K562 (cell line): ENCODE data around the gene HCRTR1. TPM values are rescaled to one million over a fixed set of nuclear protein-coding genes. Genes with fewer than 3 reads are reported as not detected.
A peak's percentile ranks its signal among the peaks of the same experiment; 100 is the strongest.

ENCODE experiments used
- ARID4B ChIP-seq: sonication (generic); formaldehyde crosslinking; IDR thresholded peaks from 2 replicates; pipeline ENCODE4 v1.8.0; 2022; ENCODE audit warnings: mild to moderate bottlenecking, missing genetic modification reagents
- BHLHE40 ChIP-seq: IDR thresholded peaks from 2 replicates; pipeline ENCODE4 v1.6.1; 2011; ENCODE audit warnings: low read length, improper control_type of control experiment
- BRD9 ChIP-seq: fragments of 450-650 bp; IDR thresholded peaks from 2 replicates; pipeline ENCODE4 v1.6.1; 2018; ENCODE audit warnings: low read depth; ENCODE audit not compliant: partially characterized antibody
- GTF2B ChIP-seq: IDR thresholded peaks from 2 replicates; pipeline ENCODE4 v1.6.1; 2011; ENCODE audit not compliant: insufficient read length; ENCODE audit errors: extremely low read depth
- IRF9 ChIP-seq: fragments of 450-650 bp; IDR thresholded peaks from 2 replicates; pipeline ENCODE4 v1.6.1; 2016; ENCODE audit warnings: missing biosample characterization, missing genetic modification characterization
- KAT8 ChIP-seq: fragments of 450-650 bp; IDR thresholded peaks from 2 replicates; pipeline ENCODE4 v1.6.1; 2016; ENCODE audit warnings: low read depth, mild to moderate bottlenecking
- MXI1 ChIP-seq: IDR thresholded peaks from 2 replicates; pipeline ENCODE4 v1.6.1; 2011; ENCODE audit warnings: low read depth, mild to moderate bottlenecking, improper control_type of control experiment, low read length
- NELFE ChIP-seq: IDR thresholded peaks from 2 replicates; pipeline ENCODE4 v1.6.1; 2011; ENCODE audit warnings: mild to moderate bottlenecking; ENCODE audit not compliant: insufficient read depth, insufficient read length
- NFATC3 ChIP-seq: fragments of 450-650 bp; IDR thresholded peaks from 2 replicates; pipeline ENCODE4 v1.6.1; 2017; ENCODE audit warnings: mild to moderate bottlenecking
- NFIX ChIP-seq: fragments of 250-450 bp; sonication (Bioruptor Pico); IDR thresholded peaks from 2 replicates; pipeline ENCODE4 v1.4.0; 2020; ENCODE audit warnings: low read depth, mild to moderate bottlenecking, moderate library complexity
- NR2C1 ChIP-seq, 2 experiments: fragments of 450-650 bp; IDR thresholded peaks; 2 replicates each; pipeline ENCODE4 v1.6.1; 2017; ENCODE audit warnings: mild to moderate bottlenecking in 2 of 2, antibody characterized with exemption in 1 of 2, inconsistent platforms in 1 of 2, missing compliant biosample characterization in 1 of 2, missing genetic modification characterization in 1 of 2
- POLR2AphosphoS2 ChIP-seq: IDR thresholded peaks from 2 replicates; pipeline ENCODE4 v1.6.1; 2012; ENCODE audit warnings: low read length, improper control_type of control experiment
- RAD21 ChIP-seq, 2 experiments: fragments of 250-450 bp in 1 of 2; fragments of 450-650 bp in 1 of 2; sonication (Bioruptor Pico) in 1 of 2; formaldehyde crosslinking in 1 of 2; IDR thresholded peaks in 1 of 2; conservative IDR thresholded peaks in 1 of 2; 2 replicates each; pipeline versions ENCODE4 v1.4.0 to v1.8.0; 2020 to 2022; ENCODE audit warnings: mild to moderate bottlenecking in 2 of 2, moderate library complexity in 1 of 2
- SRSF7 ChIP-seq: fragments of 200-400 bp; formaldehyde crosslinking; optimal IDR thresholded peaks from 2 replicates; pipeline ENCODE3; 2017; ENCODE audit warnings: mild to moderate bottlenecking, low read depth, low read length
- ZBTB26 ChIP-seq: fragments of 450-650 bp; formaldehyde crosslinking; IDR thresholded peaks from 2 replicates; pipeline ENCODE4 v1.4.0; 2022; ENCODE audit warnings: missing genetic modification characterization
- ZC3H4 ChIP-seq: sonication (generic); formaldehyde crosslinking; IDR thresholded peaks from 2 replicates; pipeline ENCODE4 v1.9.0; 2021; ENCODE audit warnings: missing genetic modification reagents, borderline replicate concordance
- ZNF146 ChIP-seq: IDR thresholded peaks from one replicate; pipeline ENCODE4 v1.6.1; 2018; ENCODE audit warnings: missing compliant biosample characterization; ENCODE audit not compliant: unreplicated experiment
- ZNF175 ChIP-seq: fragments of 200-800 bp; sonication (Bioruptor generic); IDR thresholded peaks from 2 replicates; pipeline ENCODE4 v1.6.1; 2016; ENCODE audit warnings: low read depth, mild to moderate bottlenecking, missing genetic modification characterization, missing compliant biosample characterization
- ZNF282 ChIP-seq: sonication (generic); formaldehyde crosslinking; IDR thresholded peaks from 2 replicates; pipeline ENCODE4 v1.8.1; 2023; ENCODE audit warnings: missing genetic modification reagents
- ZNF445 ChIP-seq: fragments of 250-450 bp; sonication (Bioruptor Pico); IDR thresholded peaks from 2 replicates; pipeline ENCODE4 v1.4.0; 2020; ENCODE audit warnings: low read depth, mild to moderate bottlenecking, moderate library complexity
- ZNF561 ChIP-seq: fragments of 450-650 bp; formaldehyde crosslinking; conservative IDR thresholded peaks from 2 replicates; pipeline ENCODE4 v1.4.0; 2020; ENCODE audit warnings: mild to moderate bottlenecking, moderate library complexity
- polyA plus RNA-seq, 8 experiments: library from polyadenylated mRNA; depleted of rRNA in 4 of 8; stranded (reverse) in 5 of 8; unstranded in 3 of 8; fragments of >200 nt; fragmentation: Nextera tagmentation in 2 of 8; fragmentation: Illumina TruSeq in 1 of 8; extraction: Ambion mirVana in 2 of 8; extraction: Trizol in 1 of 8; gene quantifications; 2 replicates each; pipeline versions ENCODE4 v1.2.1 to v1.2.3, GENCODE V29; 2011 to 2014; ENCODE audit warnings: inconsistent platforms in 1 of 8, missing spikeins in 1 of 8
- total RNA-seq, 7 experiments: library from RNA; depleted of rRNA in 6 of 7; stranded (reverse); fragments of >200 nt in 6 of 7; fragmentation: Illumina TruSeq in 2 of 7; extraction: Trizol in 2 of 7; gene quantifications; 2 replicates each; pipeline versions ENCODE4 v1.2.1 to v1.2.3, GENCODE V29; 2011 to 2021; ENCODE audit warnings: low replicate concordance in 1 of 7

The HCRTR1 gene
- total and polyA plus RNA-seq, 9 of the 15 experiments (the other 6 are each of a cell fraction or from before 2014, with no cell fraction given): not detected

- TF ChIP-seq NFATC3 (peak; percentile 84), ARID4B (CRISPR knock-in tag) (no peak), ZNF561 (CRISPR knock-in tag) (no peak), NFIX (CRISPR knock-in tag) (0 out of 2 replicates have a peak, but pooled peaks have one; percentile 19), ZNF282 (CRISPR knock-in tag) (no peak), BRD9 (no peak), GTF2B (no peak), BHLHE40 (peak; percentile 22; the same call in 1 of the 2 replicates), KAT8 (no peak), NELFE (no peak), ZNF146 (CRISPR knock-in tag) (no peak), MXI1 (no peak), NR2C1 (IDR thresholded peaks at IDR 0.05) (no peak), NR2C1 (tag; IDR thresholded peaks at IDR 0.05) (no peak), ZNF175 (no peak), SRSF7 (no peak), ZBTB26 (0 out of 2 replicates have a peak, but pooled peaks have one; percentile 26), IRF9 (tag) (no peak), POLR2AphosphoS2 (no peak), ZNF445 (CRISPR knock-in tag) (no peak), RAD21 (CRISPR knock-in tag; conservative IDR thresholded peaks at IDR 0.05 in 1 of 2, IDR thresholded peaks at IDR 0.05 in 1 of 2) (0 out of 4 replicates have a peak, but pooled peaks of 1 of the 2 experiments have one; percentile 4), ZC3H4 (no peak)
Measured at GRCh38 chr1:31669786-31670592, 52.5 kb downstream of the HCRTR1 start (continued).
